Measurements from ENCODE around the gene VWA5B1.

Gene VWA5B1

DNA sequence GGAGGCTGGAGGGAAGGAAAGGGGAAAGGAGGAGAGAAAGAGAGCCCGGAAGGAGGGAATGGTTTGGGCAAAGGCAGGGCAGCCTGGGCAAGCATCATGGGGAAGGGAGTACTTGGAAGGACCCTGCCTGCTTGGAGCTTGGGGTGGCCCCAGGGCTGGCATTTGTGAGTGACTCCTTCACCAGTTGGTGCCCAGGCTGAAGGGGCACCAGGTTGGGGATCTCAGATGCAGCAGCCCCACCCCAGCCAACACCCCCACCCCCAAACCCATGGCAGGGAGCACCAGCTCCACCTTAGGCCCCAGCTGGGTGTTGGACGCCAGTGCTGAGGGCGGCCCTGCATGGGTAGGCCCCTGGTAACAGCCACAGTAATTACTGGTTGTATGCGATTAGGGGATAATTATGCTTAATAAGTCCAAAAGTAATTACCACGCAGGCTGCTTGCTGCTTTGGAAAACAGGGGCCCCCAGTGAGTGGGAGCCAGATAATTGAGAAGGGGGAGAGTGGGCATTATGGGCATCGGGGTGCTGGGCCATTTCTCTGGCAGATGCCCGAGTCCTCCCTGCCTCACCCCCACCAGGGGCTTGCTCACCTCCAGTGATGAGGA is 78.3 kb downstream of the VWA5B1 start:
- no peak for TF ChIP-seq GATA3 (IDR thresholded peaks at IDR 0.05; ENCODE audit: low read depth, low read length)
- no peak for TF ChIP-seq GATA2 (IDR thresholded peaks at IDR 0.05; ENCODE audit: low read depth, low read length)

DNA sequence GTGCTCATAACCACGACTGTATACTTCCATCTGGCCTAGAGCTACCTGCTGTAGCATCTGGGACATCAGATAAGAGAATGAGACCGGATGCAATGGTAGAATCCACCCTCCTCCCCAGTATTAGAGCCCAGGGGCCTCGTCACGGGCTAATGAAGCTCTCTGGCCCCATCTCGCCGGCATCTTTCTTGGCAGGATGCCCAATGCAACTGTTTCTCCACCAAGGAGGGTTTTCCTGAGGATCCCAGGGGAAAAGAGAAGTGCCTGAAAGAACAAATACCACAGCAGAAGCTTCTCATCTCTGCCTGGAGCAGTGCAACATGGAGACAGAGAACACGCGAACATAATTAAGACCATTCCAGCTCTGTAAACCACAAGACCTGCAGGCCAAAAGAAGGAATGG is 80.0 kb downstream of the VWA5B1 start:
- peak; percentile 93 for TF ChIP-seq GATA2 (IDR thresholded peaks at IDR 0.05; ENCODE audit: low read depth, low read length)
- no peak; the same call in 1 of the 2 replicates for TF ChIP-seq GATA3 (IDR thresholded peaks at IDR 0.05; ENCODE audit: low read depth, low read length)

DNA sequence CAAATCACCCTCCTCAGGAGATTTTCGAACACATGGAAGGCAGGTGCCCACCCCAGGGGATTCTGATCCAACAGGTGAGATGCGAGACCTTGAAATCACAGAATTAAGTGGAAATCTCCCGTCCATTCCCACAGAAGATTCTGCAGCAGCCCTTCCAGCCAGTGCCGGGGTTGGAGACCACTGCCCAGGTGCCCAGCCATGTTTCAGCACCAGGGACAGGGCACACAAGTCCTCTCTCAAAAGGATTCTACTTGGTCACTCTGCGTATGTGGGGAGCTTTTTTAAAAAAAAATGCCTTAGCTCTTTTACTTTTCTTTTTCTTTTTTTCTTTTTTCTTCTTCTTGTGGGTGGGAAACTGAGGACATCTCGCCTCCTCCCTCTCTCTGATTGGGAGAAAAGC is 80.7 kb downstream of the VWA5B1 start:
- TF ChIP-seq GATA3 (IDR thresholded peaks at IDR 0.05; ENCODE audit: low read depth, low read length) (no peak), GATA2 (IDR thresholded peaks at IDR 0.05; ENCODE audit: low read depth, low read length) (no peak)

DNA sequence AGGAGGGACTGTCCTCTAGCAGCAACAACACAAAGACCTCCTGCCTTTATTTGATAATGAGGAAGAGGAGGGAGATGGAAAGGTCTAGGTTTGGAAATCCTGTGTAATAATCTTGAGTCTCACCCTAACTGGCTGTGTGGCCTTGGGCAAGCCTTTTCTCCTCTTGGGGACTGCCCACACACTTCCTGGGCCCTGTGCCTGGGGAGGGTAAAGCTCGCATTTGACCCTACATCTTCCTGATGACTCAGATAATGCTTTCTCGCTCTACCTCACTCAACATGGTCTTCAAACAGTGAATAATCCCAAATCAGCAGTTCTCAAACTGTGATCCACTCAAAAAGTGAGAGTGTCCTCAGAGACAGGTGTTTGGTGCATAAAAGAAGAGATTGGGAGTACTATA is 81.2 kb downstream of the VWA5B1 start:
- TF ChIP-seq GATA2 (IDR thresholded peaks at IDR 0.05; ENCODE audit: low read depth, low read length): no peak
- no peak for TF ChIP-seq GATA3 (IDR thresholded peaks at IDR 0.05; ENCODE audit: low read depth, low read length)

DNA sequence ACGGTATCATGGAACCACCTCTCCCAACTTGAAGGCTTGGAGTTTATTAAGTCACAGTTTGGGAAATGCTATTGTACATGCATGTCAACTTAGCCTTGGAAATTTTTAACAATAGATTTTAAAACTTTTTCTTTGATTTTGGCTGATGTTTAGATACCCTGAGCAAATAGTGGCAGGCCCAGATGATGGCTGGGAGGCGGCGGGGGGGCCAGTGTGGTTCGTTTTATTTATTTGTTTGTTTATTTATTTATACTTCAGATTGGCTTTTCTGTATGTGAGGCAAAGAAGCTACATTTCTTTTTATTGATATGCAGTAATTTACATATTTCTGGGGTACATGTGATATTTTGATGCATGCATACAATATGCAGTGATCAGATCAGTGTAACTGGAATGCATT is 82.0 kb downstream of the VWA5B1 start:
- TF ChIP-seq GATA3 (IDR thresholded peaks at IDR 0.05; ENCODE audit: low read depth, low read length): no peak
- no peak for TF ChIP-seq GATA2 (IDR thresholded peaks at IDR 0.05; ENCODE audit: low read depth, low read length)

DNA sequence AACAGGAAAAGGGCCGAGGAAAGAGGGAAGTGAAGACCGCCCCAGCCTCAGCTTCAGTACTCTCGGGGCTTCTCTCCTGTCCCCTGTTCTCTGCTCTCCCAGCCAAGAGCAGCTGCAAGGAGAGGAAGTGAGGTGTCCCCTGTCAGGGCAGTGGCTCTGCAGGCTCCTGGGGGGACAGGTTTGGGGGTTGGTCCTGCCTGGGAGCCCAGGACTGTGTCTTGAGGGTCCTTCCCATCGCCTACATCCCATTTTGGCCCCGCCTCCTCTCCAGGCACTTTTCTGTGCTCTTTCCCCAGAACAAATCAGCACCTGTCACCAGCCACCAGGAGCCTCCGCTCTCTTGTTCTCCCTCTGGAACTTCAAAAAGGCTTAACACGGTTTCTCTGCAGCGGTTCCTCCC is 82.6 kb downstream of the VWA5B1 start:
- TF ChIP-seq GATA2 (IDR thresholded peaks at IDR 0.05; ENCODE audit: low read depth, low read length) (no peak), GATA3 (IDR thresholded peaks at IDR 0.05; ENCODE audit: low read depth, low read length) (no peak)

DNA sequence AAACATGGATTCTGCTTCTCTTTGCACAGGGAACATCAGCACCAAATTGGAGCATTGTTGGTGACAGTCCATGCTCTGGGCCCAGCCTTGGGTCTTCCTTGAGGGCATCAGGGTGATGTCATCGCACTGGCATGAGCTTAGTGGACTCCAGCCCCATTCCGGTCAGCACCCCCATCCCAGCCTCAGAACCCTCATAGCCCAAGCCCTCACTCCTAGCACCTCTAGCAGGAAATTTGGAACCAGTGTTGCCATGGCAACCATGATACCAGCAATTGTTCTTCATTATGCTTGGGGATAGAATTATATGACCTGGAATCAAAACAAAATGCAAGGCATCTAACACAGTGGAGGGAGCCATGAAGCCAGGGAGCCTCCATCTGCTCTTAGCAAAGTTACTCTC is 83.1 kb downstream of the VWA5B1 start:
- no peak for TF ChIP-seq GATA3 (IDR thresholded peaks at IDR 0.05; ENCODE audit: low read depth, low read length)
- no peak for TF ChIP-seq GATA2 (IDR thresholded peaks at IDR 0.05; ENCODE audit: low read depth, low read length)

DNA sequence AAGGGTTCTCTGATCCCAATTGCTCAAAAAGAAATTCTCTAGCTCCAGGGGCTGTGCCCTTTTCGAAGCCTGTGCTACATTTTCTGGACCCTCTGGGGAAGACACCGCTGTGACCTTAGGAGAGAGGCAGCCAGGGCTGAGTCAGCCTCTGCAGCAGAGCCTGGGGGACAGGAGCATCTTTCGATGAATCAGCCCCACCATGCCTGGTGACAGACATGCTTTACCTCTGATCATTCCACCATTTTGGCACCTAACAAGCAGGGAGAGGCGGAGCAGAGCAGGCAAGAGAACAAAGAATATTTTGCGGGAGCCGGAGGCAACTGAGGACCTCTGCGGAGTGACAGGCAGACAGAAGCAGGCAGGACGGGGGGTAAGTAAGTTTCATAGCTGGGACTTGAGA is 84.9 kb downstream of the VWA5B1 start:
- TF ChIP-seq GATA3 (IDR thresholded peaks at IDR 0.05; ENCODE audit: low read depth, low read length) (no peak), GATA2 (IDR thresholded peaks at IDR 0.05; ENCODE audit: low read depth, low read length) (no peak)

DNA sequence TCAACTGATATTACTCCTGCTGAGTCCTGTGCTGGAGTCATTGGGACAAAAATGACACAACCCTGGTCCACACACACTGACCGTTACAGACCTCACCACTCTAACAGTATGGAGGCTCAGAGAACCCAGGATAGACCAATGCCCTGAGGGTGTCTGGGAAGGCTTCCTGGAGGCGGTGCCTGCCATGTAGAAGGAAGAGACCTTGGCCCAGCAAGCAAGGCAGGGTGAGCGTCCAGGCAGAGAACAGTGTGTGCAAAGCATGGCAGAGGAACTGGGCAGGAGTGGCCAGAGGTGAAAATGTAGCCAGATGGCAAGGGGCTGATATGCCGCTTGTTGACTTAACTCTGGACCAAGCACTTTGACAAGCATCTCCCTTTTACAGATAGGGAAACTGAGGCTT is 85.5 kb downstream of the VWA5B1 start:
- no peak for TF ChIP-seq GATA3 (IDR thresholded peaks at IDR 0.05; ENCODE audit: low read depth, low read length)
- no peak for TF ChIP-seq GATA2 (IDR thresholded peaks at IDR 0.05; ENCODE audit: low read depth, low read length)

DNA sequence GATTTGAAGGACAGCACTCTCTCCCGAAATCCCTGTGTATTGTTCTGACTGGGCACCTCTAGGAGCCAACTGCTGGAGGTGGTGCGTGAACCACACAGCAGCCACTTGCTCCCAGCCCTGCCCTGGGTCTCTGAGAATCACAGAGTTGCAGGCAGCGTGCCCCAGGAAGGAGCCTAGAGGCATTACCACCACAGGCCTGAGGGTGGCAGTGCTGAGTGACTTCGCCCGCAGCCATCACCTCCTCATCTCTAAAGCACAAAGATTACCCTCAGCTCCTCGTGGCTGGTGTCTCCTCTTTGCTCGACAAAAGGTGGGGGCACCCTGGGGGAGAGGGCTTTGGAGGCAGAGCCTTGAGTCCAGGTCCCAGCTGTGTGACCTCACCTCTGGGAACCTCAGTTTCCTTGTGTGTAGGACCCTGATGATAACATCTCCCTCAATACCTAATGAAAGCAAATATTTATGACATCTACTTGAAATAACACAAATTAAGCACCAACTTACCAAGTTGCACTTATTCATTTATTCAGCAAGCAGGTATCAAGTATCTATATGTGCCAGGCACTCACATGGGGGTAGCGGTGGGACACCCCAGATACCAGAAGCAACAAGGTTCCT is 86.3 kb downstream of the VWA5B1 start:
- no peak for TF ChIP-seq GATA2 (IDR thresholded peaks at IDR 0.05; ENCODE audit: low read depth, low read length)
- TF ChIP-seq GATA3 (IDR thresholded peaks at IDR 0.05; ENCODE audit: low read depth, low read length): no peak

DNA sequence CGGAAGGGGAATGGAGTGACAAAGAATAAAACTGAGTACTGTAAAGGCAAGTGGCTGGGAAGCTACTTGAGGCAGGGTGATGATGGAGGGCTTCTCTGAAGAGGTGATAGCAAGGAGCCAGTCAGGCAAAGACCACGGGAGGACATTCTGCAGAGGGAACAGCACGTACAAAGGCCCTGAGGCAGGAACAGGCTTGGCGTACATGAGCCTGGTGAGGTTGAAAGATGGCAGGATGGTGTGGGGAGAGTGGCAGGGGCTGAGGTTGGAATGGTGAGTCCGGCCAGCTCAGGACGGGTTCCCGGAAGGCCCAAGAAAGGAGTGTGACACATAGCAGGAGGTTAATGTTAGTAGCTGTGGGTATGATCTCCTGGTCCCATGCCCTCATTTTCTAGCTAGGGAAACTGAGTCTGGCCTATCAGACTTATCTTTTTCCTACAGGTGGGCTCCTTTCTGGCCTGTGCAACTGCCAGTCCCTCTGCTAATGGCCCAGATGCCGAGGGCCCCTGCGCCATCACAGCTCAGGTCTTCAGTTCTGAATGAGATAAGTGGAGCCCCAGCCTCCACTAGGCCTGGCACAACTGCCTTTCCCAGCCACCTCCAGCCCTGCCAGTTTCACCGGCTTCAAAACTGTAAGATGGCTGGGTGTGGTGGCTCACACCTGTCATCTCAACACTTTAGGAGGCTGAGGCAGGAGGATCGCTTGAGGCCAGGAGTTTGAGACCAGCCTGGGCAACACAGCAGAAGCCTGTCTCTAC is 87.0 kb downstream of the VWA5B1 start:
- TF ChIP-seq GATA2 (IDR thresholded peaks at IDR 0.05; ENCODE audit: low read depth, low read length) (no peak), GATA3 (IDR thresholded peaks at IDR 0.05; ENCODE audit: low read depth, low read length) (no peak)

DNA sequence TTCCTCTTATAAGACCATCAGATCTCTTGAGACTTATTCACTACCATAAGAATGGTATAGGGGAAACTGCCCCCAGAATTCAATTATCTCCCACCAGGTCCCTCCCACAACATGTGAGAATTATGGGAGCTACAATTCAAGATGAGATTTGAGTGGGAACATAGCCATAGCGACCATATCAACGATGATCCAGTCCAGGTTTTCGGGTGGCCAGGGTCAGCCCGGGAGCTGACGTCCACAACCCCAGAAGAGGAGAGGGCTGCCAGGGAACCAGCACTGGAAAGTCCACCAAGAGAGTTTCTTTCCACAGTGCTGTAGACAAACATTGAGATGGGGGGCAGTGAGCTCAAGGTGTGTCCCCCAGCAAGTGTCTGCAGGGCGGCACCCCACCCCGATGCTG is 88.4 kb downstream of the VWA5B1 start:
- TF ChIP-seq GATA3 (IDR thresholded peaks at IDR 0.05; ENCODE audit: low read depth, low read length): no peak
- no peak for TF ChIP-seq GATA2 (IDR thresholded peaks at IDR 0.05; ENCODE audit: low read depth, low read length)

DNA sequence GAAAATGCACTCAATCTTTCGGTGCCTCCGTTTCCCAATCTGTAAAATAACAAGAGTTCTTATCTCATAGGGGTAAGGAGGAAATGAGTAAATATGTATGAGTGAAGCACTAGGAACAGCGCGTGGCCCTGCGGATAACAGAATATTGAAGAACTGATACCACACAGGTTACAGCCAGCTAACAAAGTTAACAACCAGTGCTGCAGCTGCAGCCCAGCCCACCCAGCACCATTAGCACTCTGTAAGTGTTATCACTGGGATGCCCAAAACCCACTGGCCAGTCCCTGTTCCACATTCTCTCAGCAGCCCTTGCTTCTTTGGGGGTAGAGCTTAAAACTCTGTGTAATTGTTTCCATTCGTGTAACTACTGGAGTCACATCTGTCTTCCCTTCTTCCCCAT is 89.5 kb downstream of the VWA5B1 start:
- TF ChIP-seq GATA2 (IDR thresholded peaks at IDR 0.05; ENCODE audit: low read depth, low read length): no peak
- no peak for TF ChIP-seq GATA3 (IDR thresholded peaks at IDR 0.05; ENCODE audit: low read depth, low read length)

DNA sequence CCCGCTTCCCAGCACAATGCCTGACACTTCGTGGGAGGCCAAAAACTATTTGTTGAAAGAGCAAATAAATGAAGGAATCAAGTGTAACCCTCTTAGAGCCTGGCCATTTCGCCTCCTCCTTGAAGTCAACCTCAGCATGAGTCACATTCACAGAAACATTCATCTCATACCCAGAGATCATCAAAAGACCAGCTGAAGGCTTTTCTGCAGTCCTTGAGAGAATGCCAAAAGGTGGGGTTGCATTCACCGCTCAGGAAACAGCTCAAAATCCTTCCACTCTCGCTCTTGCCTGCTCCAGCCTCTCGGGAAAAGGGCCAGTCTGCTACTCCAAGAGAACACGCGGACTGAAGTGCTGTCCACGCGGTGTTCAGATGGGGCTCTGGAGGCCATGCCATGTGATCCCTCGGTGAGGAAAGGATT is 90.0 kb downstream of the VWA5B1 start:
- TF ChIP-seq GATA3 (IDR thresholded peaks at IDR 0.05; ENCODE audit: low read depth, low read length) (no peak), GATA2 (IDR thresholded peaks at IDR 0.05; ENCODE audit: low read depth, low read length) (no peak)

All from SH-SY5Y (cell line).